ENCODE measurements around the gene PRRT1B.

The PRRT1B gene

DNA sequence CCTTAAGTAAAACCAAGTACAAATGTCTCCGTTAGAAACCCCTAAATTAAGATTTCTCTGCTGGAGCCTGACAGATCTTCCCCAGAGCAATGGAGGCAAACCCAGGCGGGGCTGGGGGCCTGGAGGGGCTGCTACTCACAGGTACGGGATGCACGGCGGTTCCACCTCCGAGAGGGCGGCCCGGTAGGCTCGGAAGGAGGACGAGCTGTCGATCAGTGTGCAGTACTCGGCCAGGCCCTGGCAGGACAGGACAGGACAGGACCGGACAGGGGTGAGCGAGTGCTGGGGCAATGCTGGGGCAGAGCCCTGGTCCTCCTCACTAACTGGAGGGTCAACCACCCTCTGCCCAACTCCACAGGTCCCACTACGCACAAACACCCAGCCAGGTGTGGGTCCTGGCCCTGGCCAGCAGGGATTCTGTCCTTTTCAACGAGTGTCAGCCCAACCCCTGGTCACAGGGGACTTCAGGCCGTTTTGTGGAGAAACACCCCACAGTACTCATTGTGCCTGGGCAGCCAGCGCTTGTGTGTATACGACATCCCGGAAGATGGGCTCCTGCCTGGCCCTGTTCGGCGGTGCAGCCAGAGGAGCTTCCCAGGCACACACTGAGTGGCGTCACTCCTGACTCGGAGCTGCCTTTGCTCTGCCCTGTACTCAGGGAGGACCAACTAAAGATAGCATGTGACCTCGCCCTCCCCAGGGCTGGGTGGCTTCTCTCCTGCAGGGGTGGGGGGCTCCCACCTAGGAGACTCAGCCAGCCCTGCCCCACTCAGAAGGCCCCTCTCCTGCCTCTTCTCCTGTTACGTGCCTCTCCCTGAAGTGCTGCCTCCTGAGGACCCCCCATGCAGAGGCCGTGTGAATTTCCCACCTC lies 37.4 kb downstream of the PRRT1B start:
- no peak for DNase-seq

- DNase-seq = no peak
Observed at GRCh38 chr9:131583337-131583645, 38.0 kb downstream of the PRRT1B start.

DNA sequence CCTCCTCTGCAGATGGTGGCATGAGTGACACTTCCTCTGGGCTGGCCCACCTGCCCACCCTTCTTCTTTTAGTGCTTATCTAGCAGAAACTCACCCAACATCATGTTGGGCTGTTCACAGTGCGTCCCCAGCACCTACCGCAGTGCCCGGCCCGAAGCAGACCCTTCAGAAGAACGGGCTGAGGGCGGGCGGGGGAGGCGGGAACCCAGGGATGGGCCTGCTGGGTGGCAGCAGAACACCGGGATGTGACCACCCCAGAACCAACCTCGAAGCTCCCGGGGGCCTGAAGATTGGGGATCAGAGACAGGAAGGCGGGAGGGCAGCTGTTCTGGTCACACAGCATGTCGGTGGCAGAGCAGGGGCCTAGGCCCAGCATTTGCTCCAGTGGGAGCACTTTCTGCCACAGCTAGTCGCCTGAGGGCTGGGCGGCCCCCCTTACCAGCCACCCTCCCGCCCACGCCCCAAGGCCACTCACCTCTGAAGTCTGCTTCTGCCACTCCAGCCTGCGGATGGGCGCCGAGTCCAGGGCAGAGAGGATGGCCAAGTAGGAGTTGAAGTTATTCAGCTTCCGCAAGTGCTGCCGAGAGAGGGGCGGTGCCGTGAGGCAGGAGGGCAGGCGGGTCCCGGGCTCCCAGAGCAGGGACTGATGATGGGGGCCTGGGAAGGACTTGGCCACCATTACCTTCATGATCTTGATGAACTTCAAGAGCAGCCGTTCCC lies 38.7 kb downstream of the PRRT1B start:
- no peak for DNase-seq

GRCh38 chr9:131584858-131585257 lies 39.5 kb downstream of the PRRT1B start:
- no peak for DNase-seq

- peak; percentile 32 for DNase-seq
Observed at GRCh38 chr9:131585375-131585774, 40.1 kb downstream of the PRRT1B start.

DNA sequence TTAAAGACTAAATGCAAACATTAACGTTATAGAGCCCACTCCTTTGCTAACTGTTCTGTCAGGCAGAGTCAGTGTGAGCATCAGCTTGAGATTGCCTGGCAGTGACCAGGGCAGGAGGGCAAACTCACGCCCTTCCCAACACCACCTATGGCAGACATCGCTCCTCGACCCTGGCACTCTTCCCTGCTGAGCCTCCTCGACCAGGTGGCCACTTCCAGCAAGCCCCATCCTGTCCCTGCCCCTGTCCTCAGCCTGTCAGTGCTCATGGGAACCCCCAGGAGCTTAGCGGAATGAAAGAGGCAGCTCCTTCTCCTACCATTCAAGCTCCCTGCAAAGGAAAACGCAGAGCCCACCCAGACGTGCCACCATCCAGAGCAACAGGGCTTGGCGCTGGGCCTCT lies 42.0 kb downstream of the PRRT1B start:
- no peak for DNase-seq

DNA sequence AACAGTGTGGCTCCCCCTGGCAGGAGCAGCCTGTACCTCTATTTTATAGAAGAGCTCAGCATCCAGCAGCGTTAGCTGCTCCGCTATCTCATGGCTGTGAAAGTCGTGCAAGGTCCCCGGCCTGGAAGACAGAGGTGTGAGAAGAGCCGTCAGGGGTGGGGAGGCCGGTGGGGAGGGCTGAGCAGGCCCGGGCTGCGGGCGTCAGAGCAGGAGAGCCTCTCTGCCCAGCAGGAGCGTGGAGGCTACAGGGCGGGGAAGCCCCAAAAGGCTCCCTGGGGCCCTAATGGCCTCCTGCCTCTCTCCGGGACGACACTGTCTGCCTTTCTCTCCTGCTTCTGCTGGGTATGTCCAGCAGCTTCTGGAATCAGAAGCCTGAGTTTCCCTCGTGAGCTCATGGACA lies 42.6 kb downstream of the PRRT1B start:
- DNase-seq = no peak

DNA sequence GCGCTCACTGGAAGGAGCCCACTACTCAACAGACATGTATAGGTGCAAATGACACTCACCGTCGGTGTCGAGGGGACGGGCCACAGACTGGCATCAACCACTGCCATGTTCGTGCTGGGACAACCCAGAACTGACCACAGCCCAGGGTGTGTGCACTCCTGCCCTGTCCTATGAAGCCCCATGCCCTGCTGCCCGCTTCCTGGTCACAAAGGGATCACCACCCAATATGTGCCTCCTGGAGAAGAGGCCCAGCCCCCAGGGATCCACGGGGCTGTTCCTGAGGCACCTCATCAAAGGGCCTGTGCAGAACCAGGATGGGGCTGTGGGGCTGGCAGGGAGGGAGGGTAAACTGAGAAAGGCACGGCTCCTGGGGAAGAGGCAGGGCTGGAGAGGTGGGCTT lies 43.1 kb downstream of the PRRT1B start:
- DNase-seq = no peak

DNA sequence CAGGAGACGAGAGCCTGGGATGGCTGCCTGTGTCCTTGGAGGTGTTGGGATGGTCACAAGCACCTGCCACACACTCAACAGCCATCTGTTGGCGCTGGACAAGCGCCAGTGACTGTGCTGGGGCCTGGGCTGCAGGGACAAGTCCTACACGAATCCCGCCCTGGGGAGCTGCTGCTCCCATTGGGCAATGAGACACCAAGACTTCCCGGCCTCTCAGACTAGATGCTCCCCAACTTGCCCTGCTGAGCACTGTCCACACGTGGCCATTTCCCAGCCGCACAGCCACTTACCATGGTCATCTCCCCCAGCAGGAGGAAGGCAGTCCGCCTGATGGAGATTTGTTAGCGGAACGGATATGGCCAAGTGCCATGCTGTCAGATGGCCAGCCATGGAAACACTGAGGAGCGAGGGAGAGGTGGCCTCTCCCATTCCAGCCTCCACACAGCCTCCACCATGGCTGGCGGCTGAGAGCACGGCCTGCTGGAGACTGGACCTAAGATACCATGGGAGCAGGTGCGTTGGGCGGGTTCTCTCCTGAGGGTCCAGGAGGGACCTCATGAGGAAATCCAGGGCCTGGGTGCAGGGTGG lies 43.9 kb downstream of the PRRT1B start:
- no peak for DNase-seq

DNA sequence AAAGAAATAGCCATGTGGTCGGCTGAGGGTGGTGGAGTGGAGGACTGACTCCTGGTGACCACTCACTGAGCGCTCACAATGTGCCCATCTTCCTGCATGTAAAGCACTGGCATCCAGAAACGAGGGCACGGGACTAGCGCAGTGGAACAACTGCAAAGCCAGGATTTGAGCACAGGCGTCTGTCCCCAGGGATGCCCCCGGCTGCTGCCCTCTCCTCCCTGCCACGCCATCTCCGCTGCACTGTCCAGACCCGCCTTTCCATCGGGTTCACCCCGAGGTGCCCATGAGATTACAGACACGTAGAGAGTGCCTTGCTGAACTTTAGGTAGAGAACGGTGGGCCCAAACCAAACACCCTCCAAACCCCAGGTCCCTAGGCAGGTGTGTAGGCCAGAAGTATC lies 44.7 kb downstream of the PRRT1B start:
- no peak for DNase-seq

DNA sequence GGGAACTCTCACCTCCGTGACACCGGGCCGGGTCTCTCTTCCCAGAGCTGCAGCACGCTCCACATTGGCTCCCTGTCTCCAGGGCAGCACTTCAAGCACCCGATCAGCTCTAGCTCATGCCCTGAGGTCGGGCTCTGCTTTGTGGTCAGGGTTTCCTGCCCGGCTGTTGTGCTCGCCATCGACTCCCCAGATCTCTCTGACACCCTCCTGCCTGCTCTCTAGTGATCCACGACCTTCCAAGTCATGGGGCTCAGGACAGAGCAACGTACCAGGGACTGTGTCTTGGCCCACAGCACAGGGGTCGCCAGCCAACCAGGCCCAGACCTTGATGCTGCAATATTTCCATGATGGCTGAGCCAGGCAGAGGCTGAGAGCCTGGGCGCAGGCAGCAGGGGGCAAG lies 45.1 kb downstream of the PRRT1B start:
- no peak for DNase-seq

GRCh38 chr9:131590907-131591844 lies 45.9 kb downstream of the PRRT1B start:
- peak; percentile 81 for DNase-seq

DNA sequence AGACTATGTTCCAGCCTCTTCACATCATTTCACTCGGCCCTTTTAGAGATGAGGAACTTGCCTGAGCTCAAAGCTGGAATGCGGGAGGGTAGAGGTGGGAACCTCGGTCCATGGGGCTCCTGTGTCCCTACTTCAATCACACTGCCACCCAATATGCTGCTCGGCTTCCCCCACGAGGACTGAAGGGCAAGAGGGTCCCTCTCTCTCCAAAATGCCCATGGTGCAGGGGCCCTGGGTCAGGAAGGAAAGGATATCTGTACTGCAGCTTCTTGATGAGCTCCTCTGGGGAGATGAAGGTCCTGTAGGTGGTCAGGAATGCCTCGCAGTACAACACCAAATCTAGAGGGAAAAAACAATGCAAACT lies 46.5 kb downstream of the PRRT1B start:
- DNase-seq = no peak

DNA sequence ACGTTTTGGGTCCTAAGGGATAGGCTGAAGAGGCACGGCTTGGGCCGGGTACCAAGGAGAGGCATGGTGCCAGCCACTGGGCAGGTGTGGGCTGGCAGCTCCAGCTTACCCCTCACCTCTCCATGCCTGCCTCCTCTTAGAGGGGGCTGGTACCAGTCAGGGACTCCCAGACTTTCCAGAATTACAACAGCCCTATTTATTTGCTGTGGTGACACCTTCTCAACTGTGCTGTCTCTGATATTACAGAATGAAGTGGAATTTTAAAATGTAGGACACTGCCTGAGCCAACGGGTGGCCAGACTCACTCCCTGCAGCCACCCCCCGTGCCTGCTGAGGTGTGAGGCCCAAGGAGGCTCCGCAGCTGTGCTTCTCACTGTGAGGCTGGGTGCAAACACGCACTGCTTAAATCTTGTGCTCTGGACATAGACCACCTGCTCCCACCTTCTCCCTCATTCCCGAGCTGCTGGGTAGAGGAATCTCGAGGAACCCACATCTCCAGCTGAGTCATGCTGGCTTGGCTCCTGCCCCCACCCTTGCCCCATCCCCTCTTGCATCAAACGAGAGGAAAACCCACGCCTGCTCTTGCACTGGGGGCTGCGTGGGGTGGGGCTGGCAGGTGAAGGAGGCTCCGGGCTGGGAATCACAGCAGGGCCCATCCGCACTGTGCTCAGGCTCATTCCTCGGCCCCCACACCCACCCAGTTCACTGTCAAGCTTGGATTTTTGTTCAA lies 47.9 kb downstream of the PRRT1B start:
- DNase-seq = no peak

- no peak for DNase-seq
Observed at GRCh38 chr9:131593936-131594665, 48.8 kb downstream of the PRRT1B start.

GRCh38 chr9:131594906-131595665 lies 49.8 kb downstream of the PRRT1B start:
- no peak for DNase-seq

- no peak for DNase-seq
Observed at GRCh38 chr9:131595696-131596429, 50.5 kb downstream of the PRRT1B start.

GRCh38 chr9:131596430-131596743 lies 51.1 kb downstream of the PRRT1B start:
- DNase-seq = no peak

GRCh38 chr9:131597246-131597645 lies 51.9 kb downstream of the PRRT1B start:
- no peak for DNase-seq

DNA sequence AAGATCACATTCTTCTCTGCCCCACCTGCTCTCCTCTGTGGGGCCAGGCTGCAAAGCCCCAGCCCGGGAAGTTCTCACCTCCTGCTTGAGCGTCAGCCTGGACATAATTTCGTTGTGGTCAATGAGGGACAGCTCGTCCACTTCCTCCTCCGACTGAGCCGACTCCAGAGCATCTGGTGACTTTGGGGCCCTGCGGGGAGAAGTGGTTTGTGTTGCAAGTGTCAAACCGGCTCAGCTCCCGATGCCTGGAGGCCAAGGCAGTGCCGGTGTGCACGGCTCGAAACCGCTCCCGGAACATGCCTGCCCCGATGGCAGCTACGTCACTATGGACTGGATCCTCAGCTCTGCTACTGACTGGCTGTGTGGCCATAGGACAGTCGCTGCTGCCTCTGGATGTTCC lies 52.8 kb downstream of the PRRT1B start:
- DNase-seq = no peak

Measured in activated naive CD4-positive, alpha-beta T cell treated with Interleukin-2 at 50 U/mL for 16 hours (primary cell).